CD4-positive, alpha-beta T cell treated with Interferon alpha-2 for 1 hour (primary cell): ENCODE results near the gene CALM1.

Source experiments
- DNase-seq, 2 donors: peaks; one replicate each; pipeline ENCODE4 v3.0.0-alpha.2; 2020 to 2022

CALM1 gene

GRCh38 chr14:90396341-90397339, at the start of gene CALM1:
TSS of gene CALM1 (plus strand) at chr14:90397029. CDS start at chr14:90397231, 202 bp downstream.
- peak; percentile 93 to 98 for DNase-seq

- DNase-seq: no peak
Observed at GRCh38 chr14:90348270-90348669, 48.6 kb upstream of the CALM1 start.

- no peak for DNase-seq
Observed at GRCh38 chr14:90349739-90350138, 47.1 kb upstream of the CALM1 start.

- DNase-seq: no peak
Observed at GRCh38 chr14:90354551-90355298, 42.1 kb upstream of the CALM1 start.

GRCh38 chr14:90355540-90356518, 41.0 kb upstream of the CALM1 start:
- DNase-seq: no peak

- DNase-seq: no peak
Observed at GRCh38 chr14:90356925-90357324, 39.9 kb upstream of the CALM1 start.

- DNase-seq: no peak
Observed at GRCh38 chr14:90358359-90358758, 38.5 kb upstream of the CALM1 start.

- no peak for DNase-seq
Observed at GRCh38 chr14:90361865-90362557, 34.8 kb upstream of the CALM1 start.

- no peak for DNase-seq
Observed at GRCh38 chr14:90362558-90362896, 34.3 kb upstream of the CALM1 start.

GRCh38 chr14:90368946-90369721, 27.7 kb upstream of the CALM1 start:
- DNase-seq: peak in 1 of 2 donors; percentile 60

- no peak for DNase-seq
Observed at GRCh38 chr14:90373887-90374286, 22.9 kb upstream of the CALM1 start.

- no peak for DNase-seq
Observed at GRCh38 chr14:90374813-90375212, 22.0 kb upstream of the CALM1 start.

- no peak for DNase-seq
Observed at GRCh38 chr14:90375934-90376333, 20.9 kb upstream of the CALM1 start.

- DNase-seq: no peak
Observed at GRCh38 chr14:90378249-90378648, 18.6 kb upstream of the CALM1 start.

GRCh38 chr14:90379106-90379505, 17.7 kb upstream of the CALM1 start:
- no peak for DNase-seq

GRCh38 chr14:90381011-90381786, 15.6 kb upstream of the CALM1 start:
- no peak for DNase-seq

- no peak for DNase-seq
Observed at GRCh38 chr14:90381999-90382451, 14.8 kb upstream of the CALM1 start.

- peak; percentile 59 to 76 for DNase-seq
Observed at GRCh38 chr14:90382491-90383125, 14.2 kb upstream of the CALM1 start.

GRCh38 chr14:90383126-90383730, 13.6 kb upstream of the CALM1 start:
- DNase-seq: peak; percentile 99
